PFSK-1 (cell line): ENCODE results near the gene PIGK.

Experiments
- FOXP2 ChIP-seq: optimal IDR thresholded peaks from 2 replicates; pipeline ENCODE3; 2011; ENCODE audit warnings: borderline replicate concordance, control low read depth, inconsistent platforms; ENCODE audit not compliant: insufficient read depth; ENCODE audit errors: extremely low read length, extremely low read depth
- POLR2AphosphoS5 ChIP-seq: IDR thresholded peaks from 2 replicates; pipeline ENCODE4 v1.6.1; 2012; ENCODE audit warnings: low read depth, mild to moderate bottlenecking, control low read depth, low read length, moderate library complexity
- REST ChIP-seq, 2 experiments: IDR thresholded peaks; 2 replicates each; pipeline versions ENCODE4 v1.6.1 to v1.8.0; 2011 to 2012; ENCODE audit warnings: low read depth in 2 of 2, low read length in 2 of 2, control low read depth in 1 of 2, inconsistent platforms in 1 of 2, mild to moderate bottlenecking in 1 of 2, moderate library complexity in 1 of 2; ENCODE audit not compliant: insufficient read depth in 1 of 2
- SIN3A ChIP-seq: IDR thresholded peaks from 2 replicates; pipeline ENCODE4 v1.6.1; 2012; ENCODE audit warnings: mild to moderate bottlenecking, low read length, moderate library complexity, borderline replicate concordance; ENCODE audit not compliant: insufficient read depth
- TAF1 ChIP-seq: IDR thresholded peaks from 2 replicates; pipeline ENCODE4 v1.6.1; 2012; ENCODE audit warnings: low read length, control low read depth, borderline replicate concordance; ENCODE audit not compliant: insufficient read depth

Gene PIGK

DNA sequence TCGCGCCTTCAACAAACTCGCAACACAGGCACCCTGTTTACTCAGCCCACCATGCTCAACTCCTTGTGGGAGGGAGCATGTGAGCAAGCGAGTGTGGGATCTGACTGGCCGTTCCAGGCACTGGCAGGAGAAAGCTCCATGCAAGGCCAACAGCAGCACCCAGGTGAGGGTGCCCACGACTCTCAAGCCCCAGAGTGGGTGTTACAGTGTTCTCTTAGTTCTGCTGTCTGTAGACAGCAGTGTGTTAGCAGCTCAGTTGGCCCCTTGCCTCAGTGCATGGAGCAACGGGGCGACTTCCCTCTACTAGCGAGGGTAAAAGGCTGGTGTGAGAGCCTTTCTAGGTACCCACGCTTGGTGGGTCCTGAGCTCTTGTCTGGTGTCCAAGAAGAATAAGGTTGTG is 114.6 kb downstream of the PIGK start:
- TF ChIP-seq TAF1: no peak
- TF ChIP-seq REST (IDR thresholded peaks at IDR 0.05; ENCODE audit: insufficient read depth in 1 of 2, low read depth in 2 of 2, low read length in 2 of 2): no peak
- no peak for TF ChIP-seq FOXP2
- TF ChIP-seq SIN3A: no peak
- no peak for TF ChIP-seq POLR2AphosphoS5

GRCh38 chr1:77103486-77103885 is 115.7 kb downstream of the PIGK start:
- TF ChIP-seq POLR2AphosphoS5: no peak
- TF ChIP-seq TAF1: no peak
- no peak for TF ChIP-seq FOXP2
- no peak for TF ChIP-seq REST (IDR thresholded peaks at IDR 0.05; ENCODE audit: insufficient read depth in 1 of 2, low read depth in 2 of 2, low read length in 2 of 2)
- TF ChIP-seq SIN3A: no peak

- TF ChIP-seq FOXP2 (no peak), POLR2AphosphoS5 (no peak), TAF1 (no peak), REST (IDR thresholded peaks at IDR 0.05; ENCODE audit: insufficient read depth in 1 of 2, low read depth in 2 of 2, low read length in 2 of 2) (no peak), SIN3A (no peak)
Observed at GRCh38 chr1:77100875-77101274, 118.4 kb downstream of the PIGK start.

- no peak for TF ChIP-seq FOXP2
- no peak for TF ChIP-seq REST (IDR thresholded peaks at IDR 0.05; ENCODE audit: insufficient read depth in 1 of 2, low read depth in 2 of 2, low read length in 2 of 2)
- no peak for TF ChIP-seq POLR2AphosphoS5
- TF ChIP-seq TAF1: no peak
- no peak for TF ChIP-seq SIN3A
Observed at GRCh38 chr1:77096496-77097255, 122.6 kb downstream of the PIGK start.

- no peak for TF ChIP-seq SIN3A
- no peak for TF ChIP-seq POLR2AphosphoS5
- TF ChIP-seq FOXP2: no peak
- no peak for TF ChIP-seq TAF1
- no peak for TF ChIP-seq REST (IDR thresholded peaks at IDR 0.05; ENCODE audit: insufficient read depth in 1 of 2, low read depth in 2 of 2, low read length in 2 of 2)
Observed at GRCh38 chr1:77095236-77095635, 124.0 kb downstream of the PIGK start.
